IPS-15b (cell line): ENCODE measurements around the gene HBQ1.

Experiments used
- H3K27me3 ChIP-seq: one replicate; pipeline ENCODE4 v1.6.1; 2013; ENCODE audit warnings: low read length; ENCODE audit not compliant: control insufficient read depth, insufficient read depth
- H3K36me3 ChIP-seq: one replicate; pipeline ENCODE4 v1.6.1; 2013; ENCODE audit warnings: low read length; ENCODE audit not compliant: control insufficient read depth, insufficient read depth
- H3K4me1 ChIP-seq: one replicate; pipeline ENCODE4 v1.6.1; 2013; ENCODE audit warnings: mild to moderate bottlenecking, low read length; ENCODE audit not compliant: control insufficient read depth, insufficient read depth
- H3K4me3 ChIP-seq: one replicate; pipeline ENCODE4 v1.5.1; 2013; ENCODE audit warnings: low read depth, low read length
- H3K9ac ChIP-seq: one replicate; pipeline ENCODE4 v1.6.1; 2013; ENCODE audit warnings: low read depth, mild to moderate bottlenecking, low read length
- H3K9me3 ChIP-seq: one replicate; pipeline ENCODE4 v1.6.1; 2013; ENCODE audit warnings: mild to moderate bottlenecking, low read length; ENCODE audit not compliant: control insufficient read depth, insufficient read depth

Gene HBQ1

DNA sequence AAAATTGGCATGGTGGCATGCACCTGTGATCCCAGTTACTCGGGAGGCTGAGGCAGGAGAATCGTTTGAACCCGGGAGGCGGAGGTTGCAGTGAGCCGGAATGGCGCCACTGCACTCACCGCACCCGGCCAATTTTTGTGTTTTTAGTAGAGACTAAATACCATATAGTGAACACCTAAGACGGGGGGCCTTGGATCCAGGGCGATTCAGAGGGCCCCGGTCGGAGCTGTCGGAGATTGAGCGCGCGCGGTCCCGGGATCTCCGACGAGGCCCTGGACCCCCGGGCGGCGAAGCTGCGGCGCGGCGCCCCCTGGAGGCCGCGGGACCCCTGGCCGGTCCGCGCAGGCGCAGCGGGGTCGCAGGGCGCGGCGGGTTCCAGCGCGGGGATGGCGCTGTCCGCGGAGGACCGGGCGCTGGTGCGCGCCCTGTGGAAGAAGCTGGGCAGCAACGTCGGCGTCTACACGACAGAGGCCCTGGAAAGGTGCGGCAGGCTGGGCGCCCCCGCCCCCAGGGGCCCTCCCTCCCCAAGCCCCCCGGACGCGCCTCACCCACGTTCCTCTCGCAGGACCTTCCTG, at the start of gene HBQ1:
Gene HBQ1 (plus strand): TSS at position 359 of the 575 bp plus-strand sequence. CDS start 28 bp downstream, at position 387.
- Histone ChIP-seq H3K9me3 (no peaks in the 10 kb centered on the region), H3K4me1 (no peaks in the 10 kb centered on the region), H3K9ac (no peak within 1 kb of the TSS), H3K4me3 (peak within 1 kb of the TSS; percentile 45), H3K36me3 (peaks cover 2% of the 10 kb centered on the region), H3K27me3 (peaks cover 43% of the 10 kb centered on the region)

- no peaks in the 10 kb centered on the region for H3K36me3 ChIP-seq
- no peaks in the 10 kb centered on the region for H3K4me1 ChIP-seq
- no peaks in the 10 kb centered on the region for H3K27me3 ChIP-seq
- H3K9ac ChIP-seq = no peak overlapping the region
- H3K9me3 ChIP-seq = no peaks in the 10 kb centered on the region
- H3K4me3 ChIP-seq = no peak overlapping the region
Measured at GRCh38 chr16:130533-131173, 49.6 kb upstream of the HBQ1 start.

GRCh38 chr16:132120-132519, 48.1 kb upstream of the HBQ1 start:
- Histone ChIP-seq H3K4me1 (no peaks in the 10 kb centered on the region), H3K27me3 (no peaks in the 10 kb centered on the region), H3K9me3 (no peaks in the 10 kb centered on the region), H3K36me3 (no peaks in the 10 kb centered on the region), H3K9ac (no peak overlapping the region), H3K4me3 (no peak overlapping the region)

- H3K9me3 ChIP-seq = no peaks in the 10 kb centered on the region
- H3K4me1 ChIP-seq = no peaks in the 10 kb centered on the region
- no peaks in the 10 kb centered on the region for H3K36me3 ChIP-seq
- H3K27me3 ChIP-seq = no peaks in the 10 kb centered on the region
- no peak overlapping the region for H3K9ac ChIP-seq
- H3K4me3 ChIP-seq = no peak overlapping the region
Measured at GRCh38 chr16:133716-134115, 46.5 kb upstream of the HBQ1 start.

DNA sequence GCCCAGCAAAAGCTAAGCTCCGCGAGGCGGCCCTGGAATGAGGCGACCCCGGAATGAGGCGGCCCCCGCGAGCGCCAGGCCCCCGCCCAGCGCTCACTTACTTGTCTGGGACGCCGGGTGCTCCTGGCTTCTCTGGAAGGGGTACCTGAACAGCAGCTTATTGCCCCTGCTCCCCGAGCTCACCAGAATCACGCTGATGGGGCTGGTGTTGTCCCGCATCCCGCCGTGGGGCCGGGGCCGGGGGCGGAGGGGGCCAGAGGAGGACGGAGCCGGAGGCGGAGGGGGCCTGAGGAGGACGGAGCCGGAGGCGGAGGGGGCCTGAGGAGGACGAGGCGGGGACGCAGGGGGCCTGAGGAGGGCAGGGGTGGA, 42.2 kb upstream of the HBQ1 start:
- H3K27me3 ChIP-seq = peaks cover 2% of the 10 kb centered on the region
- H3K9ac ChIP-seq = peak overlapping the region; percentile 54
- H3K4me3 ChIP-seq = peak overlapping the region; percentile 54
- H3K4me1 ChIP-seq = no peaks in the 10 kb centered on the region
- H3K36me3 ChIP-seq = no peaks in the 10 kb centered on the region
- H3K9me3 ChIP-seq = no peaks in the 10 kb centered on the region

- Histone ChIP-seq H3K4me1 (no peaks in the 10 kb centered on the region), H3K27me3 (peaks cover 2% of the 10 kb centered on the region), H3K36me3 (no peaks in the 10 kb centered on the region), H3K4me3 (no peak overlapping the region), H3K9ac (no peak overlapping the region), H3K9me3 (no peaks in the 10 kb centered on the region)
Measured at GRCh38 chr16:140175-140857, 39.9 kb upstream of the HBQ1 start.

DNA sequence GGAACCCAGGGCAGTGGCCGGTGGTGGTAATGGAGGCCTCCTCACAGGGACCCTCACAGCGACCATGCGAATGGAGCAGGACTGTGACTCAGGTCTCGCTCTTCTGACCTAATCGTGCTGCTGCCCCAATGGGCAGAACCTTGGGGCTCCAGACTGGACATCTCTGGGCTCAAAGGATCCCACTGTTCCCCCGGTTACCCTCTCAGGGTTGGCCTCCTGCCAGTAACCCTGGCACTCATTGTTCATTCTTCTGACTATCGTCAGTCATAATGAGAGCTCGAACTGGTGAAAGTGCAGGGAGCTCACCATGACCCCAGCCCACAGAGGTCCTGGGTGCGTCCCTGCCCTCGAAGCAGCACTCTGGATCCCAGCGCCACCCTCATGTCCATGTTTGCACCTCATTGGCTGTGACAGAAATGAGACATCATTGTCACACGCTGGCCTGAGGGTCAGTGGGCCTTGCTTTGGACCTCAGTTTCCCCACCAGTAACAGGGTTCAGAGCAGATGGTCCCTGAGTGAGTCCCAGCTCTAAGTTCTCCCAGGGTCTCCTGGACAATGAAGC, 37.8 kb upstream of the HBQ1 start:
- no peaks in the 10 kb centered on the region for H3K36me3 ChIP-seq
- no peaks in the 10 kb centered on the region for H3K9me3 ChIP-seq
- peaks cover 2% of the 10 kb centered on the region for H3K27me3 ChIP-seq
- no peak overlapping the region for H3K9ac ChIP-seq
- no peak overlapping the region for H3K4me3 ChIP-seq
- no peaks in the 10 kb centered on the region for H3K4me1 ChIP-seq

- H3K9ac ChIP-seq = no peak overlapping the region
- H3K4me3 ChIP-seq = no peak overlapping the region
- no peaks in the 10 kb centered on the region for H3K9me3 ChIP-seq
- H3K36me3 ChIP-seq = no peaks in the 10 kb centered on the region
- no peaks in the 10 kb centered on the region for H3K4me1 ChIP-seq
- H3K27me3 ChIP-seq = peaks cover 2% of the 10 kb centered on the region
Measured at GRCh38 chr16:143047-143446, 37.2 kb upstream of the HBQ1 start.

DNA sequence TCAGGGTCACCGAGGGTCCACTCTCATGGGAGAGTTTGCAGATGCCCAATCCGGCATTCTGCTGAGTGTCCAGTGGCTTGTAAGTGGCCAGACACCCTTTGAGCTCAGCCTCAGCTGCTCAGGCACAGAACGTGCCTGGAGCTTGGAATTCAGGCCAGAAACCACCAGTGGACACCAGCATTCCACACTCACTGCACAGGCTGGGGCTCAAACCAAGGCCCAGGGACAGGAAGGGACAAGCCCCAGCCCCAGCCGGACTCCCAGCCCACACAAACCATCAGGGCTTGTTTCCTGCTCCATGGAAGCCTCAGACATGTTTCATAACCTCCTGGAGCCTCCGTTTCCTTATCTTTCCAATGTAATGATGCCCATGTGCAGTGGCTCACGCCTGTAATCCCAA, 36.8 kb upstream of the HBQ1 start:
- Histone ChIP-seq H3K27me3 (peaks cover 2% of the 10 kb centered on the region), H3K4me3 (no peak overlapping the region), H3K9me3 (no peaks in the 10 kb centered on the region), H3K4me1 (no peaks in the 10 kb centered on the region), H3K36me3 (no peaks in the 10 kb centered on the region), H3K9ac (no peak overlapping the region)

DNA sequence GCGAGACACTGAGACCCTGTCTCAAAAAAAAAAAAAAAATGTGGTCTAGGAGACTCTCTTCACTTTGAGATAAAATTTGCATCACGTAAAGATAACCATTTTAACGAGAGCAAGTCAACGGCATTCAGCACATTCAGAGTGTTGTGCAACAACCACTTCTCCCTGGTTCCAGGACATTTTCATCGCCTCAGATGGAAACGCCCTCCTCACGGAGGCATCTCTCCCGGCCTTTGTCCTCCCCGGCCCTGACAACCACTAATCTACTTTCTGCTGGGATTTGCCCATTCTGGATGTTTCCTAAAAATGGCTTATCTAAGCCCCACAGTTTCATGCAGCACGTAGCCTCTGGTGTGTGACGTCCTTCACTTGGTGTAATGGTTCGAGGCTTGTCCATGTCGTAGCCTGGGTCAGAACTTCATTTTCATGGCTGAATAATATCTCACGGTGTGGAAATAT, 35.4 kb upstream of the HBQ1 start:
- H3K4me1 ChIP-seq = no peaks in the 10 kb centered on the region
- H3K4me3 ChIP-seq = no peak overlapping the region
- peaks cover 2% of the 10 kb centered on the region for H3K27me3 ChIP-seq
- H3K9ac ChIP-seq = no peak overlapping the region
- H3K9me3 ChIP-seq = no peaks in the 10 kb centered on the region
- H3K36me3 ChIP-seq = no peaks in the 10 kb centered on the region

- Histone ChIP-seq H3K4me1 (no peaks in the 10 kb centered on the region), H3K36me3 (no peaks in the 10 kb centered on the region)
Measured at GRCh38 chr16:146646-147045, 33.6 kb upstream of the HBQ1 start.

More at GRCh38 chr16:146646-147045, 33.6 kb upstream of the HBQ1 start:
- peaks cover 9% of the 10 kb centered on the region for H3K27me3 ChIP-seq
- H3K4me3 ChIP-seq = no peak overlapping the region
- H3K9ac ChIP-seq = no peak overlapping the region
- H3K9me3 ChIP-seq = no peaks in the 10 kb centered on the region
